Right lobe of liver (tissue), 6 donors: ENCODE measurements around the gene RB1. TPM values are rescaled to one million over a fixed set of nuclear protein-coding genes. Genes with fewer than 3 reads are reported as not detected.
"Not testable (repeated sequence)": the region's sequence is repeated elsewhere in the genome, so short reads cannot be mapped to it uniquely, and the experiment has no call there.

Experiments
- ATAC-seq, 4 donors: fragments of 200-7000 bp; cut with Tn5 transposase; one replicate each; pipeline ENCODE4 v1.9.1; 2020; ENCODE audit warnings: mild to moderate bottlenecking in 4 of 4, moderate library complexity in 4 of 4
- DNase-seq, 3 donors: peaks; one replicate each; pipeline ENCODE4 v3.0.0-alpha.2; 2020
- H3K27ac ChIP-seq, 3 donors: fragments of 200-600 bp; one replicate each; pipeline ENCODE4 v1.8.0; 2022
- H3K27me3 ChIP-seq, 2 donors: fragments of 200-600 bp; one replicate each; pipeline ENCODE4 v1.8.0; 2022
- H3K36me3 ChIP-seq, 4 donors: fragments of 200-600 bp; sonication (generic) in 1 of 4; one replicate each; pipeline versions ENCODE4 v1.5.1 to v1.8.0; 2017 to 2022; ENCODE audit warnings: control low read depth in 1 of 4
- H3K4me1 ChIP-seq, 4 donors: fragments of 200-600 bp; sonication (generic) in 1 of 4; one replicate each; pipeline versions ENCODE4 v1.5.1 to v1.8.0; 2017 to 2022; ENCODE audit warnings: control low read depth in 1 of 4
- H3K4me3 ChIP-seq, 3 donors: fragments of 200-600 bp; one replicate each; pipeline ENCODE4 v1.8.0; 2022
- H3K9me3 ChIP-seq, 4 donors: fragments of 200-600 bp; sonication (generic) in 1 of 4; one replicate each; pipeline versions ENCODE4 v1.5.1 to v1.8.0; 2017 to 2022; ENCODE audit warnings: control low read depth in 1 of 4
- CTCF ChIP-seq, 4 donors: fragments of 200-600 bp in 3 of 4; fragments of 450-650 bp in 1 of 4; IDR thresholded peaks; one replicate each; pipeline versions ENCODE4 v1.5.1 to v1.8.0; 2016 to 2022; ENCODE audit warnings: antibody characterized with exemption in 4 of 4, mild to moderate bottlenecking in 2 of 4
- POLR2A ChIP-seq: fragments of 450-650 bp; IDR thresholded peaks from one replicate; pipeline ENCODE4 v1.6.1; 2017; ENCODE audit warnings: antibody characterized with exemption, mild to moderate bottlenecking
- WGBS: methylation state at CpG from one replicate; pipeline ENCODE4 v1.1.6; 2018; ENCODE audit warnings: low coverage, low lambda C conversion rate; ENCODE audit not compliant: insufficient coverage; ENCODE audit errors: missing lambda C conversion rate; 5-methylcytosine and 5-hydroxymethylcytosine counted together
- intact Hi-C, 2 donors: fragments of 100-400 bp; cut with DNase I; formaldehyde crosslinking; loops; one replicate each; pipeline versions ENCODE4 v1.11.2 to v1.14.1; 2022
- total RNA-seq, 6 experiments: library from RNA; depleted of rRNA in 2 of 6; stranded (reverse); fragments of >200 nt in 2 of 6; fragmentation: NEBNext Ultra II Directional in 3 of 6; extraction: Animal tissue kit (Norgen Biotek cat#: 25700) in 3 of 6; gene quantifications; one replicate each; pipeline versions ENCODE4 v1.1.0 to v1.2.4, GENCODE V29; 2016 to 2023
- donor health status: DM: no; HTN: yes; CAD: no.
- donor health status: DM: no; HTN: no; CAD: no.
- donor health status: DM: no; HTN: no; CAD: no.
- donor health status: DM: no; HTN: yes; CAD: no.
- donor health status: DM: no; HTN: yes; CAD: no.

RB1 gene
- total RNA-seq, 6 experiments from 2014 or later, result 6.2 to 19.4 (median 12.3) TPM

GRCh38 chr13:48412881-48413351 lies 109.4 kb downstream of the RB1 start, which contains the start of gene LPAR6:
TSS of gene LPAR6 (minus strand) at chr13:48413113. CDS start at chr13:48412423, 690 bp downstream.
- Histone ChIP-seq H3K36me3 (no peaks in the 10 kb centered on the region), H3K27ac (peak within 1 kb of the TSS; percentile 48 to 82 (median 56)), H3K9me3 (no peaks in the 10 kb centered on the region), H3K4me3 (peak within 1 kb of the TSS; percentile 37 to 57 (median 41)), H3K4me1 (no peaks in the 10 kb centered on the region), H3K27me3 (no peaks in the 10 kb centered on the region)
- TF ChIP-seq POLR2A, result peak; percentile 86
- TF ChIP-seq CTCF (IDR thresholded peaks at IDR 0.05), result no peak
- intact Hi-C loops, result no loop called here
- 42% methylated on average over 4 of the region's 4 CpGs for WGBS
- DNase-seq (no peak), ATAC-seq (peak; percentile 83 to 86 (median 84))

DNA sequence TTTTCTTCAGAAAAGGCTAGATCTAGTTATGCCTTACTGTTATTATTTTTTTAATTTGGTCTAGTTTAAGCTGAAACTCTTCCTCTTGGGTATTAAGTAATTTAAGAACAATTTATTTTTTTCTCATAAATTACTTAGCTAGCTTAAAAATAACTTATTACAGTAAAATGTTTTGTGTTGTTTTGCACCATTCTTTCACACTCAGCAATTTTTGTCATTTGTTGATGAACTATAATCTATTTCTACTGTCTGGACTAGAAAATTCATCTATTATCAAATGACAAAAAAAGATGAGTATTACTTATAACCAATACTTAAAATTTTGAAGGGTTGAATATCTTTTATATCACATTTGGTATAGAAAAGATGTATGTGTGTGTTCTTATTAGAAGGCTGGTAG lies 111.0 kb downstream of the RB1 start:
- Histone ChIP-seq H3K4me3 (no peak overlapping the region), H3K27ac (no peak overlapping the region), H3K9me3 (no peaks in the 10 kb centered on the region), H3K36me3 (no peaks in the 10 kb centered on the region), H3K27me3 (no peaks in the 10 kb centered on the region), H3K4me1 (no peaks in the 10 kb centered on the region)
- no peak for ATAC-seq
- intact Hi-C loops, result no loop called here
- TF ChIP-seq CTCF (IDR thresholded peaks at IDR 0.05) (no peak), POLR2A (no peak)
- DNase-seq, result no peak

DNA sequence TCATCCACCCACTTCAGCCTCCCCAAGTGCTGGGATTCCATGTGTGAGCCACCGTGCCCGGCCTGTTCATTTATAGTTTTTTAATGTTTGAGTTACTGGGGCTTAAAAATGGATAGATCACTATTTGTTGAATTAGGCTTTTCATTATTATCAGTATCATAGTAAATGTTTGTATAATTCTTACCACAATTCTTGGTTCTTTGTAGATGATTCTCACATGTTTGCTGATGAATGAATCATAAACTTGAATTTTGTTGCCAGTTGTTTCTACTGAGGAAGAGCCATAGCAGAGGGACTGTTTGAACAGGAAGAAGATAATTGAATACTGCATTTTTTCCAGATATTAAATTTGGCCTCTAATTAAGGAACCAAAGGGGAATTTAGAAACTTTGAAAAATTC lies 112.0 kb downstream of the RB1 start:
- H3K27me3 ChIP-seq, result no peaks in the 10 kb centered on the region
- H3K9me3 ChIP-seq, result no peaks in the 10 kb centered on the region
- no peak overlapping the region for H3K4me3 ChIP-seq
- H3K36me3 ChIP-seq, result no peaks in the 10 kb centered on the region
- WGBS, result 68% methylated on average over 2 of the region's 2 CpGs
- DNase-seq, result no peak
- no peaks in the 10 kb centered on the region for H3K4me1 ChIP-seq
- no peak for TF ChIP-seq POLR2A
- TF ChIP-seq CTCF (IDR thresholded peaks at IDR 0.05), result no peak
- no peak for ATAC-seq
- intact Hi-C loops, result no loop called here
- no peak overlapping the region for H3K27ac ChIP-seq

- H3K9me3 ChIP-seq, ATAC-seq, H3K27ac ChIP-seq, DNase-seq, H3K4me1 ChIP-seq, H3K27me3 ChIP-seq, H3K36me3 ChIP-seq, H3K4me3 ChIP-seq, intact Hi-C loops: not testable (repeated sequence)
- 100% methylated on average over 5 of the region's 5 CpGs for WGBS
These were observed 118.5 kb downstream of the RB1 start for GRCh38 chr13:48422003-48422402.

- Histone ChIP-seq H3K27ac (no peak overlapping the region), H3K9me3 (no peaks in the 10 kb centered on the region), H3K27me3 (no peaks in the 10 kb centered on the region), H3K4me1 (no peaks in the 10 kb centered on the region), H3K4me3 (no peak overlapping the region), H3K36me3 (no peaks in the 10 kb centered on the region)
- DNase-seq, result no peak
- 98% methylated on average over 3 of the region's 3 CpGs for WGBS
- intact Hi-C loops, result no loop called here
- TF ChIP-seq CTCF (IDR thresholded peaks at IDR 0.05) (no peak), POLR2A (no peak)
- no peak for ATAC-seq
These were observed 120.7 kb downstream of the RB1 start for GRCh38 chr13:48424212-48424611.
